OCI-LY7 (cell line): ENCODE data around the gene PCA3. TPM values are rescaled to one million over a fixed set of nuclear protein-coding genes. Genes with fewer than 3 reads are reported as not detected.

Experiments
- BruUV-seq: library from RNA; stranded (reverse); fragments of 400-500 nt; replicated peaks from 2 replicates; lab custom pipeline; 2021; lab: Mats Ljungman, UMichigan
- CTCF ChIA-PET: fragments of 300-600 bp; sonication (Branson Sonifier 250); formaldehyde crosslinking; loops from one replicate; lab custom pipeline; 2022; ENCODE audit warnings: antibody characterized with exemption; ENCODE audit not compliant: unreplicated experiment; lab: Charles Lee
- POLR2A ChIA-PET: fragments of 300-600 bp; sonication (Branson Sonifier 250); formaldehyde crosslinking; loops from one replicate; lab custom pipeline; 2022; ENCODE audit warnings: antibody characterized with exemption; lab: Charles Lee
- DNase-seq: peaks from one replicate; pipeline ENCODE4 v3.0.0-alpha.2; 2015; ENCODE audit warnings: low spot score
- H2AFZ ChIP-seq: fragments of 200-600 bp; sonication (generic), shearing (Covaris generic); 2 replicates; pipeline ENCODE4 v1.6.1; 2014; ENCODE audit warnings: mild to moderate bottlenecking, antibody characterized with exemption, low read length, moderate library complexity
- H3K27ac ChIP-seq: fragments of 200-600 bp; sonication (generic); 2 replicates; pipeline ENCODE4 v1.5.1; 2014; ENCODE audit warnings: mixed run types, low read depth, mild to moderate bottlenecking, moderate library complexity, low read length, inconsistent platforms; ENCODE audit not compliant: poor library complexity, severe bottlenecking
- H3K36me3 ChIP-seq: fragments of 200-600 bp; sonication (generic); 2 replicates; pipeline ENCODE4 v1.6.1; 2014; ENCODE audit warnings: mild to moderate bottlenecking, antibody characterized with exemption, low read length, moderate library complexity, mixed read lengths; ENCODE audit not compliant: insufficient read depth
- H3K4me1 ChIP-seq: fragments of 200-600 bp; sonication (generic); 2 replicates; pipeline ENCODE4 v1.5.1; 2014; ENCODE audit warnings: mild to moderate bottlenecking, low read length; ENCODE audit not compliant: insufficient read depth, poor library complexity, severe bottlenecking
- H3K4me2 ChIP-seq: fragments of 200-600 bp; sonication (generic); 2 replicates; pipeline ENCODE4 v1.6.1; 2014; ENCODE audit warnings: mild to moderate bottlenecking, low read length
- H3K4me3 ChIP-seq: fragments of 200-600 bp; sonication (generic); 2 replicates; pipeline ENCODE4 v1.5.1; 2014; ENCODE audit warnings: mild to moderate bottlenecking, low read depth, low read length; ENCODE audit not compliant: poor library complexity, severe bottlenecking
- H3K79me2 ChIP-seq: fragments of 200-600 bp; sonication (generic); 2 replicates; pipeline ENCODE4 v1.6.1; 2016; ENCODE audit warnings: low read depth, mild to moderate bottlenecking, low read length, moderate library complexity, mixed read lengths; ENCODE audit not compliant: insufficient read depth
- H3K9me2 ChIP-seq: fragments of 200-600 bp; sonication (generic); 2 replicates; pipeline ENCODE4 v1.6.1; 2016; ENCODE audit warnings: mild to moderate bottlenecking, low read length, mixed read lengths; ENCODE audit not compliant: insufficient read depth
- H3K9me3 ChIP-seq: fragments of 200-600 bp; sonication (generic); 2 replicates; pipeline ENCODE4 v1.6.1; 2014; ENCODE audit warnings: mild to moderate bottlenecking, mixed run types, low read length, mixed read lengths
- H4K20me1 ChIP-seq: fragments of 200-600 bp; sonication (generic); 2 replicates; pipeline ENCODE4 v1.6.1; 2014; ENCODE audit warnings: mild to moderate bottlenecking, antibody characterized with exemption, low read length, moderate library complexity, mixed read lengths; ENCODE audit not compliant: insufficient read depth
- EZH2phosphoT487 ChIP-seq: fragments of 200-600 bp; sonication (generic); IDR thresholded peaks from 2 replicates; pipeline ENCODE4 v1.6.1; 2018; ENCODE audit warnings: low read depth, borderline replicate concordance, mild to moderate bottlenecking, mixed run types, antibody characterized with exemption, low read length, moderate library complexity, mixed read lengths
- intact Hi-C: fragments of 100-400 bp; cut with micrococcal nuclease; formaldehyde crosslinking; loops from one replicate; pipeline ENCODE4 v1.10.0; 2022; ENCODE audit not compliant: unreplicated experiment
- total RNA-seq, 2 experiments: library from RNA; depleted of rRNA in 1 of 2; stranded (reverse); fragments of >200 nt in 1 of 2; shearing (Covaris generic) in 1 of 2; gene quantifications; 2 replicates each; pipeline ENCODE4 v1.2.3, GENCODE V29; 2014 to 2022
- TF ChIP-seq, protein P1 (sequence below): fragments of 200-600 bp; sonication (generic); conservative IDR thresholded peaks from 2 replicates; pipeline ENCODE4 v1.5.1; 2014; ENCODE audit warnings: mild to moderate bottlenecking, antibody characterized with exemption, low read length, moderate library complexity, mixed read lengths

The PCA3 gene
- total RNA-seq, 2 experiments from 2014 or later: not detected

DNA sequence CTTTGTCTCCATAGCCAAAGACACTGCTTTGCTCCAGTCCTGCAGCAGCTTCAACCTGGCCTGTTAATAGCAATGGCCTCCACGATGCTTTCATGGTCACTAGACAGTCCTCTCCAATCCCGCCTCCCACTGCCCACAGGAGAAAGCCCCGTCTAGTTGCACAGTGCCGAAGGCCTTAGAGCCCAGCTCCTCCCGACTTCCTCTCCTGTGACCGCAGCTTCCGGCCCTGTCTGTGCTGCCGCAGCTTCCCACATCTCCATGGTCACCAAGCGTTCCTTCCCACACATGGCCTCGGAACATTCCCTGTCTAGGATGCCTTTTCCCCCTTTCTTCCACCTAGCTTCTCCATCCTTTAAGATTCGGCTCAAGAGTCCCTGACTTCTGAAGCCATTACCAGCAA lies 23.4 kb downstream of the PCA3 start:
- no peak for TF ChIP-seq EZH2phosphoT487
- TF ChIP-seq, protein P1, sequence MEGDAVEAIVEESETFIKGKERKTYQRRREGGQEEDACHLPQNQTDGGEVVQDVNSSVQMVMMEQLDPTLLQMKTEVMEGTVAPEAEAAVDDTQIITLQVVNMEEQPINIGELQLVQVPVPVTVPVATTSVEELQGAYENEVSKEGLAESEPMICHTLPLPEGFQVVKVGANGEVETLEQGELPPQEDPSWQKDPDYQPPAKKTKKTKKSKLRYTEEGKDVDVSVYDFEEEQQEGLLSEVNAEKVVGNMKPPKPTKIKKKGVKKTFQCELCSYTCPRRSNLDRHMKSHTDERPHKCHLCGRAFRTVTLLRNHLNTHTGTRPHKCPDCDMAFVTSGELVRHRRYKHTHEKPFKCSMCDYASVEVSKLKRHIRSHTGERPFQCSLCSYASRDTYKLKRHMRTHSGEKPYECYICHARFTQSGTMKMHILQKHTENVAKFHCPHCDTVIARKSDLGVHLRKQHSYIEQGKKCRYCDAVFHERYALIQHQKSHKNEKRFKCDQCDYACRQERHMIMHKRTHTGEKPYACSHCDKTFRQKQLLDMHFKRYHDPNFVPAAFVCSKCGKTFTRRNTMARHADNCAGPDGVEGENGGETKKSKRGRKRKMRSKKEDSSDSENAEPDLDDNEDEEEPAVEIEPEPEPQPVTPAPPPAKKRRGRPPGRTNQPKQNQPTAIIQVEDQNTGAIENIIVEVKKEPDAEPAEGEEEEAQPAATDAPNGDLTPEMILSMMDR: no peak
- H4K20me1 ChIP-seq: no peaks in the 10 kb centered on the region
- H3K9me2 ChIP-seq: no peaks in the 10 kb centered on the region
- no peaks in the 10 kb centered on the region for H3K79me2 ChIP-seq
- no peak overlapping the region for H3K4me2 ChIP-seq
- BruUV-seq: no TSS peak
- intact Hi-C loops: no loop called here
- H3K9me3 ChIP-seq: no peaks in the 10 kb centered on the region
- no peak for DNase-seq
- H3K4me3 ChIP-seq: no peak overlapping the region
- ChIA-PET CTCF (no interaction called here), POLR2A (interaction anchor here (0.5 to 0.6 kb wide), 2 partner anchors 181 to 953 kb away, joined by 3 read pairs; no protein-coding TSS in a partner anchor)
- H3K36me3 ChIP-seq: no peaks in the 10 kb centered on the region
- no peak overlapping the region for H2AFZ ChIP-seq
- no peak overlapping the region for H3K27ac ChIP-seq
- H3K4me1 ChIP-seq: no peaks in the 10 kb centered on the region

DNA sequence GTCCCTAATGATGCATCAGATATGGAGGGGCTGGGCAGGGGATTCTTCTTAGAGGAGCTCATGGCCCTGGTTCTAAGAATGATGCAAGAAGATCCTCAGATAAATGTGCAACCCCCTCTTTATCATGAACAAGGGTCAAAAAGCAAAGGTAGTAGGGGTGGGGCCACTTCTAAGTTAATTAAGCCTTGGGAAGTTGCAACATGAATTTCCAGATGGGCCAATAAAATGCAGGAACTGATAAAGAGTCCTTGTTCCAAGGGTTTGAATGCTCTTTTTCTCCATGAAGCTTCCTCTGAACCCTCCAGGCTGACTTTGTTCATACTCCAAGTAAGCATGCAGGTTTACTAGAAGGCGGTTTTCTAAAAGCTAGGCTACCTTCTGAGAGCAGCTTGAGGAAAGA lies 25.6 kb downstream of the PCA3 start:
- no peaks in the 10 kb centered on the region for H3K36me3 ChIP-seq
- ChIA-PET CTCF (no interaction called here), POLR2A (no interaction called here)
- intact Hi-C loops: no loop called here
- no peaks in the 10 kb centered on the region for H3K4me1 ChIP-seq
- no peak overlapping the region for H2AFZ ChIP-seq
- H3K4me3 ChIP-seq: no peak overlapping the region
- no peak overlapping the region for H3K4me2 ChIP-seq
- H3K9me2 ChIP-seq: no peaks in the 10 kb centered on the region
- no peak overlapping the region for H3K27ac ChIP-seq
- DNase-seq: no peak
- TF ChIP-seq, protein P1: no peak
- TF ChIP-seq EZH2phosphoT487: no peak
- H3K79me2 ChIP-seq: no peaks in the 10 kb centered on the region
- no peaks in the 10 kb centered on the region for H4K20me1 ChIP-seq
- BruUV-seq: no TSS peak
- no peaks in the 10 kb centered on the region for H3K9me3 ChIP-seq

DNA sequence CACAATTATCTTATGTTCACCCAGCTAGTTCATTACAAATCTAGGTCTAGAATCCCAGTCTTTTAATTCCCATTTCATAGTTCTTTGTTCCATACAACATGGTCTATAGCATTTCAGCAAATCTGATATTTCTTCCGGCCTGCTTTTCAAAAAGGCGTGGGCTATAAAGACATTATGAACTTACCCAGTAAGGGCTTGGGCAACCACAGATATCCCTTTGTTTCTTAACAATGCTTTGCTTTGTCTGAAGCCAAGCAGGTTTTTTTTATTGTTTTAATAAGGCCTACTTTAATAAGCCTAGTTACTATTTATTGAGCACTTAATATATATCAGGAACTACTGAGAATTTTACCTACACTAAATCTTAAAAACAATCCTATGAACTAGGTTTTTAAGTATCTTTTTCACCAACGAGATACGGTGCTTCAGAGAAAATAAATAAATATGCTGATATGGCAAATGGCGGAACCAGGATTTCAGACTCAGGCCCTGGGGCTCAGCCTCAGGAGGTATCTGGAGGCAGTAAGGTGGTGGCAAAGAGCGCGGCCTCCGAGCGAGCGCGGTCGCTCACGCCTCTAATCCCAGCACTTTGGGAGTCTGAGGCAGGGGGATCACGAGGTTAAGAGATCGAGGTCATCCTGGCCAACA lies 29.7 kb downstream of the PCA3 start:
- Histone ChIP-seq H3K27ac (no peak overlapping the region), H3K9me3 (no peaks in the 10 kb centered on the region)

More for the DNA sequence above, 29.7 kb downstream of the PCA3 start:
- H4K20me1 ChIP-seq: no peaks in the 10 kb centered on the region
- no peaks in the 10 kb centered on the region for H3K79me2 ChIP-seq
- intact Hi-C loops: no loop called here
- no peak overlapping the region for H3K4me3 ChIP-seq
- H2AFZ ChIP-seq: no peak overlapping the region
- no peak overlapping the region for H3K4me2 ChIP-seq
- H3K9me2 ChIP-seq: no peaks in the 10 kb centered on the region
- TF ChIP-seq, protein P1: no peak
- TF ChIP-seq EZH2phosphoT487: no peak
- no TSS peak for BruUV-seq
- no peaks in the 10 kb centered on the region for H3K4me1 ChIP-seq
- H3K36me3 ChIP-seq: no peaks in the 10 kb centered on the region
- CTCF ChIA-PET: no interaction called here
- POLR2A ChIA-PET: interaction anchor here (0.6 kb wide), 1 partner anchor 19 kb away, joined by 3 read pairs; no protein-coding TSS in a partner anchor
- DNase-seq: no peak
